ENCODE data around the gene RAD51AP1. TPM values are rescaled to one million over a fixed set of nuclear protein-coding genes. Genes with fewer than 3 reads are reported as not detected.
"Not testable (repeated sequence)": the region's sequence is repeated elsewhere in the genome, so short reads cannot be mapped to it uniquely, and the experiment has no call there.

The RAD51AP1 gene, protein sequence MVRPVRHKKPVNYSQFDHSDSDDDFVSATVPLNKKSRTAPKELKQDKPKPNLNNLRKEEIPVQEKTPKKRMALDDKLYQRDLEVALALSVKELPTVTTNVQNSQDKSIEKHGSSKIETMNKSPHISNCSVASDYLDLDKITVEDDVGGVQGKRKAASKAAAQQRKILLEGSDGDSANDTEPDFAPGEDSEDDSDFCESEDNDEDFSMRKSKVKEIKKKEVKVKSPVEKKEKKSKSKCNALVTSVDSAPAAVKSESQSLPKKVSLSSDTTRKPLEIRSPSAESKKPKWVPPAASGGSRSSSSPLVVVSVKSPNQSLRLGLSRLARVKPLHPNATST
- total RNA-seq, result 1 to 10 TPM; 1.3 to 1.6 TPM
- polyA plus RNA-seq, result 1 to 10 TPM in 2 of 3 donors, under 1 TPM in 1; 0.74 to 2.0 (median 1.7) TPM
- 0.43 to 7.8 (median 2.1) reads per million in 6 experiments for total RNA-seq

- Mint-ChIP-seq H3K36me3 (peaks cover 0 to 16% (median 0%) of the 10 kb centered on the region in 3 donors), H3K9me3 (no peaks in the 10 kb centered on the region), H3K27me3 (no peaks in the 10 kb centered on the region), H3K4me3 (peak within 1 kb of the TSS; percentile 90 to 99 (median 98)), H3K27ac (peak within 1 kb of the TSS; percentile 96 to 100 (median 98)), H3K4me1 (peaks cover 10 to 35% (median 26%) of the 10 kb centered on the region in 4 donors)
- ATAC-seq (peak; percentile 99), DNase-seq (peak; percentile 88 to 98 (median 94))
- POLR2A ChIA-PET, result interaction anchor here (1.1 kb wide), 1 partner anchor 787 kb away, joined by 3 read pairs; no protein-coding TSS in a partner anchor
Observed at GRCh38 chr12:4538207-4539160, at the start of gene RAD51AP1. Gene RAD51AP1, plus strand, starts transcription at chr12:4538890. Its CDS starts 50 bp downstream, at chr12:4538940.

- ATAC-seq, result no peak
- no peaks in the 10 kb centered on the region for H3K4me1 Mint-ChIP-seq
- H3K4me3 Mint-ChIP-seq, result no peak overlapping the region
- H3K27me3 Mint-ChIP-seq, result no peaks in the 10 kb centered on the region
- peak overlapping the region in 1 of 10 donors; percentile 7 for H3K27ac Mint-ChIP-seq
- no peaks in the 10 kb centered on the region for H3K9me3 Mint-ChIP-seq
- no peak for DNase-seq
- POLR2A ChIA-PET, result no interaction called here
- H3K36me3 Mint-ChIP-seq, result peaks cover 0 to 42% (median 11%) of the 10 kb centered on the region in 3 donors
Observed at GRCh38 chr12:4489556-4489955, 49.1 kb upstream of the RAD51AP1 start.

DNA sequence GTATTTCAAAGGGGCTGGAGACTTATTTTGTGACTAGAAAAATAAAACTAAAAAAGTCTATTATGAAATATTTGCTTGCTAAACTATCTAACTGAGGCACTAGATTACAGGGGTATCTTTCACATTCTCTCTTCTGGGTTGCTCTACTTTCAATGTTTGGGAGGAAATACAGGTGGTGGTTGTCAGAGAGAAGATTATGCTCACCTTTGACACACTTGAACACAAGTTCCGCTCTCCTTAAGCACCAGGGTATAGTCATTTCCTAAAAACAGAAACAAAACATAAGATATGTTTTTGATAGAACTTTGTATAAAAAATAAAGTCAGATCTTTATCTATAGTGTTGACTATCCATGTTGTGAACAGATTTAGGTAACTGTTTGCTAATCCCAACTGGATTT, 47.7 kb upstream of the RAD51AP1 start:
- Mint-ChIP-seq H3K4me3 (no peak overlapping the region), H3K4me1 (no peaks in the 10 kb centered on the region), H3K27me3 (no peaks in the 10 kb centered on the region), H3K36me3 (peaks cover 0 to 48% (median 11%) of the 10 kb centered on the region in 3 donors), H3K9me3 (no peaks in the 10 kb centered on the region), H3K27ac (peak overlapping the region in 2 of 10 donors; percentile 9 to 55)
- POLR2A ChIA-PET, result no interaction called here
- ATAC-seq (no peak), DNase-seq (no peak)

DNA sequence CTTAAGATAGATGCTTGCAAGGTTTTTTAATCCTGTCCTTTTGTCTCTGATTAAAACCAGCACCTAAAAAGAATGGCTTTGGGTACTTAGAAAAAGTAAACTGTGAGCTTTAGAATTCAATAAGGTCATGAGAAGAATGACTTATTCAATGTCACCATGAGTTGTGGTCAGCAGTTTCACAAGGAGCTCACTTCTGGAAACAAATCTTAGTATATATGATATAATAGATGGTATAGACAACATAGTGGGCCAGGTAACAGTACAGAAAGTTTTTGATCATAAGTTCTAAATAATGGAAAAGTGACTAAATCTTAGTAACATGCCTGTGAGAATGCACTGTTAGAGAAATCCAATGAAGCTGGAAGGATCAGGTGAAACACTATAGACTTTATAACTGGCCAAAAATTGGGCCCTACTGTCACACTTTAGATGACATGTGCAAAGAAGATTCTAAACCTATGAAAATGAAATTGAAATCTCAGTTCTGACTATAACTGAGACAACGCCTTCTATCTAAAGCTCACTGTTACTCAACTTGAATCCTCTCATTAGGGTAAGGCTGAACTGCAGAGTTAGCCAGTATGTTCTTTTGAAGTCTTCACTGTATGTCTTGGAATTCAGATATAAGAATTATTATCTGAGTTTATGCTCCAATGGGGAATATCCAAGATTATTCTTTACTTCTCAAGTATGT, 42.4 kb upstream of the RAD51AP1 start:
- Mint-ChIP-seq H3K9me3 (no peaks in the 10 kb centered on the region), H3K36me3 (peaks cover 5 to 73% (median 15%) of the 10 kb centered on the region in 3 donors), H3K4me3 (no peak overlapping the region), H3K4me1 (no peaks in the 10 kb centered on the region), H3K27me3 (no peaks in the 10 kb centered on the region), H3K27ac (no peak overlapping the region)
- no peak for DNase-seq
- no peak for ATAC-seq
- POLR2A ChIA-PET, result no interaction called here

GRCh38 chr12:4499186-4499585, 39.5 kb upstream of the RAD51AP1 start:
- H3K4me1 Mint-ChIP-seq, result no peaks in the 10 kb centered on the region
- no peaks in the 10 kb centered on the region for H3K27me3 Mint-ChIP-seq
- no peak for DNase-seq
- H3K36me3 Mint-ChIP-seq, result peaks cover 11 to 80% (median 28%) of the 10 kb centered on the region in 3 donors
- no peak overlapping the region for H3K27ac Mint-ChIP-seq
- no peaks in the 10 kb centered on the region for H3K9me3 Mint-ChIP-seq
- POLR2A ChIA-PET, result no interaction called here
- ATAC-seq, result no peak
- no peak overlapping the region for H3K4me3 Mint-ChIP-seq

- H3K36me3 Mint-ChIP-seq, result peaks cover 12 to 38% (median 19%) of the 10 kb centered on the region in 3 donors
- H3K9me3 Mint-ChIP-seq, result no peaks in the 10 kb centered on the region
- peak overlapping the region in 7 of 10 donors; percentile 0 to 85 (median 65) for H3K27ac Mint-ChIP-seq
- no peaks in the 10 kb centered on the region for H3K27me3 Mint-ChIP-seq
- DNase-seq, result no peak
- H3K4me3 Mint-ChIP-seq, result peak overlapping the region in 1 of 10 donors; percentile 26
- POLR2A ChIA-PET, result no interaction called here
- peaks cover 8 to 26% (median 19%) of the 10 kb centered on the region in 4 donors for H3K4me1 Mint-ChIP-seq
- no peak for ATAC-seq
Observed at GRCh38 chr12:4505376-4505986, 33.2 kb upstream of the RAD51AP1 start.

DNA sequence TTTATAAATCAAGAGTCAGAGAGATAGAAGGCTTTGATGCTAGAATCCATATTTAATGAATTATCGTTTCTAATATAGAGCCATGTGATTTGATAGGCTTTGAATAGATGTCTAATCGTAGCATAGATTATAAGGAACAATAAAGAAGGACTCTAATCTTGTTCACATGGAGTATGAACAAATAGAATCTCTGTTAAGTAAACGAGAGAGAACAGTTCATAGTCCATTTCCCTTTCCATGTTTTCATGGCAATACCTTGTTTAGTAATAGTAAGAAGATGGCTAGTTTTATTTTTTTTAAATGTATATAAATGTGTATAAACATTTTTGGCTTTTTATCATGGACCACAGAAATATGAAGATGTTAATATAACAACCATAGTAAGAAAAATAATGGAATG, 32.3 kb upstream of the RAD51AP1 start:
- Mint-ChIP-seq H3K4me1 (peaks cover 8 to 26% (median 19%) of the 10 kb centered on the region in 4 donors), H3K27me3 (no peaks in the 10 kb centered on the region), H3K36me3 (peaks cover 7 to 33% (median 19%) of the 10 kb centered on the region in 3 donors), H3K9me3 (no peaks in the 10 kb centered on the region), H3K4me3 (peak overlapping the region in 8 of 10 donors; percentile 26 to 73 (median 56)), H3K27ac (peak overlapping the region; percentile 5 to 92 (median 88))
- peak in 1 of 10 donors; percentile 1 for DNase-seq
- POLR2A ChIA-PET, result no interaction called here
- ATAC-seq, result no peak

- Mint-ChIP-seq H3K36me3 (peaks cover 7 to 30% (median 17%) of the 10 kb centered on the region in 3 donors), H3K4me3 (peak overlapping the region; percentile 9 to 73 (median 58)), H3K27me3 (no peaks in the 10 kb centered on the region), H3K27ac (peak overlapping the region; percentile 5 to 92 (median 88)), H3K9me3 (no peaks in the 10 kb centered on the region), H3K4me1 (peaks cover 8 to 26% (median 19%) of the 10 kb centered on the region in 4 donors)
- DNase-seq (peak in 6 of 10 donors; percentile 3 to 86 (median 53)), ATAC-seq (peak; percentile 98)
- POLR2A ChIA-PET, result no interaction called here
Observed at GRCh38 chr12:4506870-4507269, 31.8 kb upstream of the RAD51AP1 start.

DNA sequence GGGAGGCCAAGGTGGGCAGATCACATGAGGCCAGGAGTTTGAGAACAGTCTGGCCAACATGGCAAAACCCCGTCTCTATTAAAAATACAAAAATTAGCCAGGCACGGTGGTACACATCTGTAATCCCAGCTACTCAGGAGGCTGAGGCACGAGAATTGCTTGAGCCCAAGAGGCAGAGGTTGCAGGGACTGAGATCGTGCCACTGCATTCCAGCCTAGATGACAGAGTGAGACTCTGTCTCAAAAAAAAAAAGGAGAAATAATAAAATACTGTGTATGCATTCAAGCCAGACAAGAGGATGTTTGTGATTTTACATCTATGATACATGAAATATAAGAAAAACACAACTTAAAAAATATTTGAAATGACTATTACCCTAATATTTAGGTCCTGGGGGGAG, 30.2 kb upstream of the RAD51AP1 start:
- DNase-seq, H3K27me3 Mint-ChIP-seq, H3K9me3 Mint-ChIP-seq, POLR2A ChIA-PET, H3K4me3 Mint-ChIP-seq, ATAC-seq: not testable (repeated sequence)
- Mint-ChIP-seq H3K4me1 (peaks cover 8 to 26% (median 19%) of the 10 kb centered on the region in 4 donors), H3K27ac (peak overlapping the region; percentile 5 to 92 (median 82)), H3K36me3 (peaks cover 7 to 21% (median 13%) of the 10 kb centered on the region in 3 donors)

DNA sequence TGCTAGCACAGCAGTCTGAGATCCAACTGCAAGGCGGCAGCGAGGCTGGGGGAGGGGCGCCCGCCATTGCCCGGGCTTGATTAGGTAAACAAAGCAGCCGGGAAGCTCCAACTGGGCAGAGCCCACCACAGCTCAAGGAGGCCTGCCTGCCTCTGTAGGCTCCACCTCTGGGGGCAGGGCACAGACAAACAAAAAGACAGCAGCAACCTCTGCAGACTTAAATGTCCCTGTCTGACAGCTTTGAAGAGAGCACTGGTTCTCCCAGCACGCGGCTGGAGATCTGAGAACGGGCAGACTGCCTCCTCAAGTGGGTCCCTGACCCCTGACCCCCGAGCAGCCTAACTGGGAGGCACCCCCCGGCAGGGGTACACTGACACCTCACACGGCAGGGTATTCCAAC, 29.4 kb upstream of the RAD51AP1 start:
- Mint-ChIP-seq H3K4me1 (peaks cover 8 to 26% (median 19%) of the 10 kb centered on the region in 4 donors), H3K36me3 (peaks cover under 1 to 16% (median 5%) of the 10 kb centered on the region in 3 donors), H3K27ac (peak overlapping the region in 1 of 10 donors; percentile 24)
- H3K27me3 Mint-ChIP-seq, H3K9me3 Mint-ChIP-seq, ATAC-seq, POLR2A ChIA-PET, H3K4me3 Mint-ChIP-seq, DNase-seq: not testable (repeated sequence)

- peaks cover 0 to 65% (median 10%) of the 10 kb centered on the region in 3 donors for H3K36me3 Mint-ChIP-seq
Observed at GRCh38 chr12:4518106-4518728, 20.5 kb upstream of the RAD51AP1 start.

More at GRCh38 chr12:4518106-4518728, 20.5 kb upstream of the RAD51AP1 start:
- H3K4me3 Mint-ChIP-seq, result no peak overlapping the region
- ATAC-seq, result no peak
- POLR2A ChIA-PET, result no interaction called here
- H3K27ac Mint-ChIP-seq, result peak overlapping the region in 1 of 10 donors; percentile 50
- H3K27me3 Mint-ChIP-seq, result no peaks in the 10 kb centered on the region
- no peak for DNase-seq
- peaks cover 0 to 5% (median 0%) of the 10 kb centered on the region in 4 donors for H3K4me1 Mint-ChIP-seq
- H3K9me3 Mint-ChIP-seq, result no peaks in the 10 kb centered on the region
